ENCODE results near the gene ZBTB18.

DNA sequence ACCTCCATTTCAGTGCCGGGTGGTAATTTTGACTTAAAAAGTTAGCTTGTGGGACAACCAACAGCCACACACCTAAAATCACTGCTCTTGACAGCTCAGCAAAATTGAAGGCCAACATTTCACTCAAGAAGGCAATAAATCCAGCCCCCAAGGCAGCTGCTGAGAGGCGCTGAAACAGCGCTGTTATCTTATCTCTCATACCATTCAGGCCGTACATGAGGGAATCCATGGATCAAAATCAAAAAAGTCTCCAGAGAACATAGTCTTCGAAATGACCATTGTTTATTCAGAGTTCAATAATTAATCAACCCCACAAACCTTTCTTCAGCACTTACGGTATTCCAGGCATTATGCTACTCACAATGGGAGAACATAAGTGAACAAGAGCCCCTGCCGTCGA, 38.5 kb downstream of the ZBTB18 start:
- TF ChIP-seq, protein P1, sequence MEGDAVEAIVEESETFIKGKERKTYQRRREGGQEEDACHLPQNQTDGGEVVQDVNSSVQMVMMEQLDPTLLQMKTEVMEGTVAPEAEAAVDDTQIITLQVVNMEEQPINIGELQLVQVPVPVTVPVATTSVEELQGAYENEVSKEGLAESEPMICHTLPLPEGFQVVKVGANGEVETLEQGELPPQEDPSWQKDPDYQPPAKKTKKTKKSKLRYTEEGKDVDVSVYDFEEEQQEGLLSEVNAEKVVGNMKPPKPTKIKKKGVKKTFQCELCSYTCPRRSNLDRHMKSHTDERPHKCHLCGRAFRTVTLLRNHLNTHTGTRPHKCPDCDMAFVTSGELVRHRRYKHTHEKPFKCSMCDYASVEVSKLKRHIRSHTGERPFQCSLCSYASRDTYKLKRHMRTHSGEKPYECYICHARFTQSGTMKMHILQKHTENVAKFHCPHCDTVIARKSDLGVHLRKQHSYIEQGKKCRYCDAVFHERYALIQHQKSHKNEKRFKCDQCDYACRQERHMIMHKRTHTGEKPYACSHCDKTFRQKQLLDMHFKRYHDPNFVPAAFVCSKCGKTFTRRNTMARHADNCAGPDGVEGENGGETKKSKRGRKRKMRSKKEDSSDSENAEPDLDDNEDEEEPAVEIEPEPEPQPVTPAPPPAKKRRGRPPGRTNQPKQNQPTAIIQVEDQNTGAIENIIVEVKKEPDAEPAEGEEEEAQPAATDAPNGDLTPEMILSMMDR (conservative IDR thresholded peaks at IDR 0.05; ENCODE audit: low read depth, low read length), result no peak
- TF ChIP-seq MAFK (IDR thresholded peaks at IDR 0.05; ENCODE audit: low read depth, low read length) (no peak), POLR2A (IDR thresholded peaks at IDR 0.05; ENCODE audit: low read depth, low read length) (no peak), MAZ (IDR thresholded peaks at IDR 0.05; ENCODE audit: borderline replicate concordance, low read depth, low read length) (no peak), BHLHE40 (IDR thresholded peaks at IDR 0.05; ENCODE audit: low read depth, low read length) (no peak)
- TF ChIP-seq, protein P2, sequence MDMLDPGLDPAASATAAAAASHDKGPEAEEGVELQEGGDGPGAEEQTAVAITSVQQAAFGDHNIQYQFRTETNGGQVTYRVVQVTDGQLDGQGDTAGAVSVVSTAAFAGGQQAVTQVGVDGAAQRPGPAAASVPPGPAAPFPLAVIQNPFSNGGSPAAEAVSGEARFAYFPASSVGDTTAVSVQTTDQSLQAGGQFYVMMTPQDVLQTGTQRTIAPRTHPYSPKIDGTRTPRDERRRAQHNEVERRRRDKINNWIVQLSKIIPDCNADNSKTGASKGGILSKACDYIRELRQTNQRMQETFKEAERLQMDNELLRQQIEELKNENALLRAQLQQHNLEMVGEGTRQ (IDR thresholded peaks at IDR 0.05; ENCODE audit: low read depth, low read length), result no peak

Measured in IMR-90 (cell line).